ENCODE measurements around the gene EPYC.
A peak's percentile ranks its signal among the peaks of the same experiment; 100 is the strongest.
"Not testable (repeated sequence)": the region's sequence is repeated elsewhere in the genome, so short reads cannot be mapped to it uniquely, and the experiment has no call there.

Gene EPYC

DNA sequence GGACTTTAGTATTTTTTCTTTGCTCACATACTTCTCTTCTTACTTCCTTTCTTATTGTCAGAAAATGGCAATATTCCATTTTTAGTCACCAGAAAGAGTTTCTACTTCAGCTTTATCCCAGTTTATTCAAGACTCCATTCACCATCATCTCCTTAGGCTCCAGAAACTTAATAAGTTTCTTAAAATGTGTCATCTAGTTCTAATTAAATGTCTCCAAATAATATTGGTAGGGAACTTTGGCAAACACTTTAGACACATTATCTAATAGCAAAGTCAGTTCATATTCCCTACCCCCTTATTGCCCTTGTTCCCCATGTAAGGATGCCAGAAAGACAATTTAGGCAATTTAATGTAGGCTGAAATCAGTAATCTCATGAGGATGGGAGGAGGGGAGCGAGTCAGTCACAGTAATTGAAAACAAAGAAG, 15.1 kb downstream of the EPYC start:
- H3K4me2 ChIP-seq (ENCODE audit: low read length): no peak overlapping the region
- H3K27me3 ChIP-seq (ENCODE audit: control insufficient read depth, insufficient read depth, low read length): no peaks in the 10 kb centered on the region
- no peaks in the 10 kb centered on the region for H3K36me3 ChIP-seq (ENCODE audit: insufficient read depth, low read length)
- peaks cover 4% of the 10 kb centered on the region for H3K4me1 ChIP-seq (ENCODE audit: control insufficient read depth, insufficient read depth, low read length)
- H3K9ac ChIP-seq (ENCODE audit: low read depth, low read length): no peak overlapping the region
- H3K4me3 ChIP-seq (ENCODE audit: low read length): no peak overlapping the region
- no peaks in the 10 kb centered on the region for H3K9me3 ChIP-seq (replicated peaks; ENCODE audit: low read length)

DNA sequence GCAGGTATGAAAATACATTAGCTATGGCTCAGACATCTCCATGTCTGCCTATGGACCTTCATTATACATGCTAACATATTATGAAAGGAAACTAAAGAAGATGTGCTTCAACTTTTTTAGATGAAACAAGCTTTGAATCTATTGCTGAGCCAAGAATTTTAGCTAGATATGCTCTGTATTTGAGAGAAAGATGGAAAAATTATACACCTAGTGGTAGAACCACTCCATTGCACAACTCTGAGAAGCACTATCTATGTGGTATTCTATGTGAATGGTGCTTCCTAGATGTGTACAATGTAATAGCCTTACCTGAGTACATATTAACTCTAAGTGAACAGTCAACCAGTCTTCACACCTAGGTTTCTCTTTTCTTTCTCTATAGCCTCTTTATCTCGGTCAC, 17.3 kb downstream of the EPYC start:
- H3K27me3 ChIP-seq (ENCODE audit: control insufficient read depth, insufficient read depth, low read length): no peaks in the 10 kb centered on the region
- H3K9me3 ChIP-seq (replicated peaks; ENCODE audit: low read length): no peaks in the 10 kb centered on the region
- peaks cover 4% of the 10 kb centered on the region for H3K4me1 ChIP-seq (ENCODE audit: control insufficient read depth, insufficient read depth, low read length)
- no peak overlapping the region for H3K4me3 ChIP-seq (ENCODE audit: low read length)
- no peak overlapping the region for H3K9ac ChIP-seq (ENCODE audit: low read depth, low read length)
- H3K36me3 ChIP-seq (ENCODE audit: insufficient read depth, low read length): no peaks in the 10 kb centered on the region
- H3K4me2 ChIP-seq (ENCODE audit: low read length): no peak overlapping the region

DNA sequence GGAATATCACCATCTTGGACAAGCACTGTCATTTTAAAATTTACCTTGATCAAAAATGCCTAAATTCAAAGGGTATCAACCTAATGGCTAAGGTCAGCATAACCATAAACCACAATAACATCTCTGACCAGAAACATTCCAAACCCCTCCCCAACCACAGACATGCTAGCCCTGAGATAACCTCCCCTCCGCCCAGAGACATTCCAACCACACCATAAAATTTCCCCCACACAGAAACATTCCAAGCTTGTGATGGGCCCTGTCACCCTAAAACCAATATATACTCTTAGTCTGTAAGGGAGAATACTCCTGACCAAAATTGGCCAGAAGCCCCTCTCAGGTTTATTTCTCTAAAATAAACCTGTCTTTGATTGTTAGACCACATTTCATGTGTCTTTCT, 17.7 kb downstream of the EPYC start:
- no peak overlapping the region for H3K4me3 ChIP-seq (ENCODE audit: low read length)
- H3K4me1 ChIP-seq (ENCODE audit: control insufficient read depth, insufficient read depth, low read length): peaks cover 4% of the 10 kb centered on the region
- no peak overlapping the region for H3K9ac ChIP-seq (ENCODE audit: low read depth, low read length)
- no peaks in the 10 kb centered on the region for H3K36me3 ChIP-seq (ENCODE audit: insufficient read depth, low read length)
- no peaks in the 10 kb centered on the region for H3K9me3 ChIP-seq (replicated peaks; ENCODE audit: low read length)
- H3K4me2 ChIP-seq (ENCODE audit: low read length): no peak overlapping the region
- H3K27me3 ChIP-seq (ENCODE audit: control insufficient read depth, insufficient read depth, low read length): no peaks in the 10 kb centered on the region

DNA sequence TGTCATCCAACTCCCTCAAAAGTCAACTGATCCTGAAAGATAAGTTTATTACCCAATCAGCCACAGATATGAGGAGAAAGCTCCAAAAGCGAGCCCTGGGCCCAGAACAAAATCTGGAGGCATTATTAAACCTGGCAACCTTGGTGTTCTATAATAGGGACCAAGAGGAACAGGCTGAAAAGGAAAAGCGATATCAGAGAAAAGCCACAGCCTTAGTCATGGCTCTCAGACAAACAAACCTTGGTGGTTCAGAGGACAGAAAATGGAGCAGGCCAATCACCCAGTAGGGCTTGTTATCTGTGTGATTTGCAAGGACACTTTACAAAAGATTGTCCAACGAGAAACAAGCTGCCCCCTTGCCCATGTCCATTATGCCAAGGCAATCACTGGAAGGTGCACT, 19.4 kb downstream of the EPYC start:
- not testable (repeated sequence) for H3K4me2 ChIP-seq (ENCODE audit: low read length); H3K4me1 ChIP-seq (ENCODE audit: control insufficient read depth, insufficient read depth, low read length); H3K9me3 ChIP-seq (replicated peaks; ENCODE audit: low read length); H3K9ac ChIP-seq (ENCODE audit: low read depth, low read length); H3K27me3 ChIP-seq (ENCODE audit: control insufficient read depth, insufficient read depth, low read length); H3K36me3 ChIP-seq (ENCODE audit: insufficient read depth, low read length); H3K4me3 ChIP-seq (ENCODE audit: low read length)

DNA sequence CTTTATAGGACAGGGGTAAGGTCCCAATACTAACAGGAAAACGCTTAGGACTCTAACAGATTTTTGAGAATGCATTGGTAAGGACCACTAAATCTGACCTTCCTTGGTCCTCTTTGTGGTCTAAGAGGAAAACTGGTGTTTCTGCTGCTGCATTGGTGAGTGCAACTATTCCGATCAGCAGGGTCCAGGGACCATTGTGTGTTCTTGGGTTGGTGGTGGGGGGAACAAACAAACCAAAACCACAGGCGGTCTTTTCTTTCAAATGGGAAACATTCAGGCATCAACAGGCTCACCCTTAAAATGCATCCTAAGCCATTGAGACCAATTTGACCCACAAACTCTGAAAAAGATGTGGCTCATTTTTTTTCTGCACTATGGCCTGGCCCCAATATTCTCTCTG, 20.7 kb downstream of the EPYC start:
- Histone ChIP-seq H3K9ac (ENCODE audit: low read depth, low read length) (no peak overlapping the region), H3K4me1 (ENCODE audit: control insufficient read depth, insufficient read depth, low read length) (peaks cover 4% of the 10 kb centered on the region), H3K4me3 (ENCODE audit: low read length) (no peak overlapping the region), H3K27me3 (ENCODE audit: control insufficient read depth, insufficient read depth, low read length) (no peaks in the 10 kb centered on the region), H3K9me3 (replicated peaks; ENCODE audit: low read length) (no peaks in the 10 kb centered on the region), H3K36me3 (ENCODE audit: insufficient read depth, low read length) (no peaks in the 10 kb centered on the region), H3K4me2 (ENCODE audit: low read length) (no peak overlapping the region)

DNA sequence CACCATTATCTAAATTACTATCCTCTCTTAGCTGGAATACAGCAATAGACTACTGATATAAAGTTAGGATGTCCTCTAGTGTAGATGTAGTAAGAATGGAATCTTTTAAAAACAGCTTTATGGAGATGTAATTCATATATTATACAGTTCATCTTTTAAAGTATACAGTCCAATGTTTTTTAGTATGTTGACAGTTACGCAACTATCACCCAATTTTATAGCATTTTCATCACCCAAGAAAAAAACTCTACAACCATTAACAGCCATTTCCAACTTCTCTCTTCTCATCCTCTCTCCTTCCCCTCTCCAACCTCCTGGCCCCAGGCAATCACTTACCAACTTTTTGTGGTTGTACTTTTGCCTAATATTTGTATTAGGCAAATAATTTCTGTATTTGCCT, 22.6 kb downstream of the EPYC start:
- H3K9ac ChIP-seq (ENCODE audit: low read depth, low read length): no peak overlapping the region
- no peak overlapping the region for H3K4me3 ChIP-seq (ENCODE audit: low read length)

DNA sequence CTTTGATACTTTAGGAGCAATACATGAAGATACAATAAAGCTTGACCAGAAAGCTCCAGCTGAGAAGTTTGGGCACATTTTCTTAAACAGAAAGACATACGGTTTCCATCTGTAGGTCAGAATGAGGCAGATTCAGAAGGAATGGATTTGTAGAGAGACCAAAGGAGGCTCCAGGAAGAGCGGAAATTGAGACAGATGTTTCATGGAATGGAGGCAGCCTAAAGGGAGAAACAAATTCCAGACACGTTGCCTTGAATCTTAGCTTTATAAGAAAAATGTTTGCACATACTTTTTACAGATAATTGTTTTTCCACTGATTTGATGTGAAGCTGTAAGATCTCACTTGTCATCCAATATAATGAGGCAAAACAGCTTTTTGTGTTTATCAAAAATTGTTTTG, 24.8 kb downstream of the EPYC start:
- H3K36me3 ChIP-seq (ENCODE audit: insufficient read depth, low read length): no peaks in the 10 kb centered on the region
- no peaks in the 10 kb centered on the region for H3K27me3 ChIP-seq (ENCODE audit: control insufficient read depth, insufficient read depth, low read length)
- no peaks in the 10 kb centered on the region for H3K9me3 ChIP-seq (replicated peaks; ENCODE audit: low read length)
- no peak overlapping the region for H3K4me3 ChIP-seq (ENCODE audit: low read length)
- no peak overlapping the region for H3K4me2 ChIP-seq (ENCODE audit: low read length)
- no peak overlapping the region for H3K9ac ChIP-seq (ENCODE audit: low read depth, low read length)
- no peaks in the 10 kb centered on the region for H3K4me1 ChIP-seq (ENCODE audit: control insufficient read depth, insufficient read depth, low read length)

More for the DNA sequence above, 22.6 kb downstream of the EPYC start:
- Histone ChIP-seq H3K27me3 (ENCODE audit: control insufficient read depth, insufficient read depth, low read length) (no peaks in the 10 kb centered on the region), H3K36me3 (ENCODE audit: insufficient read depth, low read length) (no peaks in the 10 kb centered on the region), H3K4me1 (ENCODE audit: control insufficient read depth, insufficient read depth, low read length) (peaks cover 2% of the 10 kb centered on the region), H3K9me3 (replicated peaks; ENCODE audit: low read length) (no peaks in the 10 kb centered on the region), H3K4me2 (ENCODE audit: low read length) (no peak overlapping the region)

DNA sequence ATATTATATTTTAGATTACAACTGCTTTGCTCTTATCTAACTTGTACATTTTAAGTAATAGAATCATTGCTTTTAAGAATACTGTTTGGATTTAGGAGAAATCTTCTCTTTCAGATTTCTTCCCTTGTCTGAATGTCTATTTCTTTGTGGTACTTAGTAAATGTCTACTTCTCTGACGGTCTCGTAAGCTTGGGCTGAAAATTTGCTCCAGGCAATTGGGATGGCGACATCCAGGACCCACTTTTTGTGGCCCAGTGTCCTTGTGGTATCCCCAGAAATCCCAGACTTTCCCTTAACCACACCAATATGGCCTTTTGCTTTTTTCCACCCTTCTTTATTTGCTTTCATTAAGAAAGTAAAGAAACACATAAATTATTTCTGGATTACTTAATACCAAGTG, 25.8 kb downstream of the EPYC start:
- no peak overlapping the region for H3K4me2 ChIP-seq (ENCODE audit: low read length)
- H3K9me3 ChIP-seq (replicated peaks; ENCODE audit: low read length): no peaks in the 10 kb centered on the region
- peaks cover 8% of the 10 kb centered on the region for H3K4me1 ChIP-seq (ENCODE audit: control insufficient read depth, insufficient read depth, low read length)
- no peaks in the 10 kb centered on the region for H3K27me3 ChIP-seq (ENCODE audit: control insufficient read depth, insufficient read depth, low read length)
- H3K36me3 ChIP-seq (ENCODE audit: insufficient read depth, low read length): no peaks in the 10 kb centered on the region
- no peak overlapping the region for H3K4me3 ChIP-seq (ENCODE audit: low read length)
- no peak overlapping the region for H3K9ac ChIP-seq (ENCODE audit: low read depth, low read length)

DNA sequence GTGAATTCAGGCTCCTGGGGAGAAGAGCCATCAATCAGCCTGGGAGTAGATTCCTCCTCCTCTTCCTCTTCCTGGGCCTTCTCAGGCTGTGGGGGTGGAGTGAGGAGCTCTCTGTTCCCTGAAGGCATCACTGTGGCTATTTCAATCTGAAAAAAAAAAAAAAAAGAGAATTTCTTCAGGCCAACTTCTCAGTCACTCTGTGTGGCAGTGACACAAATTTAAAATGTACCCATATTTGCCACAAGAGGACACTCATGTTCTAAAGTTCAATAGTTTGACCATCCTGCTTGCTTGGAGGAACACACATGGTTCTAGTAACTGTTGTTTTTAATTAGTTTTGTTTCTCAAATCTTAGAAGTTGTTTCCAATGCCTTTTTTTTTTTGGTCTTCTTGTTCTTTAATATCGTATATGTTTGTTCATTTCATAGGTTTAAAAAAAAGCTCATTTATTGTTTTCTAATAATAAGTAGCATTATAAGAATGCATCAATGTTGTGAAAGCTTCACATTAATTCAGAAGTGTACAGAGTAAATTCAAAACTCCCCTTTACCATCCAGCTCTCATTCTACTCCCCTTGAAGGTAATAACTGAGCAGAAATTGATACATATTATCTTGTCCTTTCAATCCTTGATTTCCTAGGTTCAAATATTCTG, 26.5 kb downstream of the EPYC start:
- Histone ChIP-seq H3K9me3 (replicated peaks; ENCODE audit: low read length) (no peaks in the 10 kb centered on the region), H3K27me3 (ENCODE audit: control insufficient read depth, insufficient read depth, low read length) (no peaks in the 10 kb centered on the region), H3K4me2 (ENCODE audit: low read length) (no peak overlapping the region), H3K4me3 (ENCODE audit: low read length) (no peak overlapping the region), H3K9ac (ENCODE audit: low read depth, low read length) (peak overlapping the region; percentile 3), H3K36me3 (ENCODE audit: insufficient read depth, low read length) (no peaks in the 10 kb centered on the region), H3K4me1 (ENCODE audit: control insufficient read depth, insufficient read depth, low read length) (peaks cover 15% of the 10 kb centered on the region)

DNA sequence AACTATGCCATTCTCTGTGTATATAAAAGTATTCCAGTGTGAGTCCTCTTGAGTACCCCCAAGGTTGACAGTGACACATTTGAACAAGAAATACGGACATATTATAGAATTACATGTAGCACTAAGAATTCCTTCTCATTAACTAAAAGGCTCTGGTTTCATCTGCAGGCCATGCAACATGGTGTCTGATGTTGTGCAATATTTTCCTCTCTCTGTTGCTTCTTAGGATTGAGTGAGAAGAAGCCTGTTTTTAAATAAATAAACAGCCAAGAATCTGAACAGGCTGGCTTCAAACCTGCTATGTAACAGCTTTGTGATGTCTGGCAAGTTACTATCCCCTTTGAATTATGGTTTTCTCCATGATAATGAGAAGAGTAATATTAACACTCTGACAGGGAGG, 27.5 kb downstream of the EPYC start:
- Histone ChIP-seq H3K9me3 (replicated peaks; ENCODE audit: low read length) (no peaks in the 10 kb centered on the region), H3K4me3 (ENCODE audit: low read length) (no peak overlapping the region), H3K27me3 (ENCODE audit: control insufficient read depth, insufficient read depth, low read length) (no peaks in the 10 kb centered on the region), H3K9ac (ENCODE audit: low read depth, low read length) (no peak overlapping the region), H3K36me3 (ENCODE audit: insufficient read depth, low read length) (no peaks in the 10 kb centered on the region), H3K4me1 (ENCODE audit: control insufficient read depth, insufficient read depth, low read length) (peaks cover 20% of the 10 kb centered on the region), H3K4me2 (ENCODE audit: low read length) (no peak overlapping the region)

DNA sequence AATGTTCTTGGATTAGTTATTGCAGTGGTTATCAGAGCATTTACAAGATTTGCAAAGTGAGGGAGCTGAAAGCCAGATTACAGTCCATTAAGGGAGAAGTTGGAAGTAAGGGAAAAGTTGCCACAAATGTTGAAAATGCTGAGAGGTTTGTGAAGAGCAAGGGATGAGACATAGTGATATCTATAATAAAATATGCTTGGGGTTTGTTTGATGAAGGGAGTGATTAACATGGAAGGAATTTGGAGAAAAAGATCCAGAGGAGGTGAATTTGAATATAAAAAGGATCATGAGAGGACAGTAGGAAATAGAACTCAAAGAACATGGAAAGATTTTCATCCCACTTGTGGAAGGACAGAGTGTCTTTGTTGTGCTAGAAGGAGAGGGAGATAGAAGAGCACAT, 30.5 kb downstream of the EPYC start:
- Histone ChIP-seq H3K9ac (ENCODE audit: low read depth, low read length) (no peak overlapping the region), H3K9me3 (replicated peaks; ENCODE audit: low read length) (no peaks in the 10 kb centered on the region), H3K4me2 (ENCODE audit: low read length) (no peak overlapping the region), H3K4me1 (ENCODE audit: control insufficient read depth, insufficient read depth, low read length) (peaks cover 30% of the 10 kb centered on the region), H3K4me3 (ENCODE audit: low read length) (no peak overlapping the region), H3K36me3 (ENCODE audit: insufficient read depth, low read length) (no peaks in the 10 kb centered on the region), H3K27me3 (ENCODE audit: control insufficient read depth, insufficient read depth, low read length) (no peaks in the 10 kb centered on the region)

DNA sequence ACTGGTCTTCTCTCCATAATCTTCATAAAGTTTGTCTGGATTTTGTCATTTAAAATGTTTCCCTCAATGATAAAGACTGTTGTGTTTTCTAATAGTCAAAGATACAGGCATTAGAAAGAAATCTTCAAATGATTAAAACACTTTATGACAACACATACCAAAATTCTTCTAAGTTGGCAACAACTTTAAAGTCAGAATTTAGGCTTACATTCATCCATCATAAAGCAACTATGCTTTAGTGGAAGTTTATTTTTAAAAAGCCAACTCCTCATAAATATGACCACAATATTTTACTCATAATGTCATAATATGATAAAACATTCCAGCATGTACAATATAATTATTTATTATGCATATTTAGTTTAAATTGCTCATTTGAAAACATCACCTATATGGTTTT, 32.5 kb downstream of the EPYC start:
- Histone ChIP-seq H3K27me3 (ENCODE audit: control insufficient read depth, insufficient read depth, low read length) (no peaks in the 10 kb centered on the region), H3K4me2 (ENCODE audit: low read length) (no peak overlapping the region), H3K4me1 (ENCODE audit: control insufficient read depth, insufficient read depth, low read length) (peaks cover 30% of the 10 kb centered on the region), H3K9me3 (replicated peaks; ENCODE audit: low read length) (no peaks in the 10 kb centered on the region), H3K36me3 (ENCODE audit: insufficient read depth, low read length) (no peaks in the 10 kb centered on the region), H3K4me3 (ENCODE audit: low read length) (no peak overlapping the region), H3K9ac (ENCODE audit: low read depth, low read length) (no peak overlapping the region)
